ENCODE measurements around the gene CLIP3.

- TF ChIP-seq CTCF (IDR thresholded peaks at IDR 0.05) (no peak), EZH2 (IDR thresholded peaks at IDR 0.05; ENCODE audit: borderline replicate concordance, insufficient read depth, low read depth, low read length, poor library complexity, severe bottlenecking) (no peak)
Observed at GRCh38 chr19:36079389-36079945, 46.8 kb upstream of the CLIP3 start.

All from B cell (primary cell).